ENCODE results near the gene RAB9B.

RAB9B gene

GRCh38 chrX:103806862-103807474 is 25.1 kb downstream of the RAB9B start:
- DNase-seq = peak; percentile 47

GRCh38 chrX:103805860-103806259 is 26.2 kb downstream of the RAB9B start:
- no peak for DNase-seq

GRCh38 chrX:103800318-103800717 is 31.7 kb downstream of the RAB9B start:
- peak; percentile 31 for DNase-seq

GRCh38 chrX:103797691-103798090 is 34.4 kb downstream of the RAB9B start:
- no peak for DNase-seq

GRCh38 chrX:103794119-103794518 is 37.9 kb downstream of the RAB9B start:
- DNase-seq = no peak

GRCh38 chrX:103793545-103793940 is 38.5 kb downstream of the RAB9B start:
- DNase-seq = no peak

- no peak for DNase-seq
Measured at GRCh38 chrX:103792916-103793544, 39.0 kb downstream of the RAB9B start.

GRCh38 chrX:103791826-103792485 is 40.1 kb downstream of the RAB9B start:
- DNase-seq = no peak

GRCh38 chrX:103791228-103791627 is 40.8 kb downstream of the RAB9B start:
- DNase-seq = no peak

- DNase-seq = no peak
Measured at GRCh38 chrX:103789004-103789403, 43.1 kb downstream of the RAB9B start.

- no peak for DNase-seq
Measured at GRCh38 chrX:103783971-103784370, 48.1 kb downstream of the RAB9B start.

GRCh38 chrX:103783196-103783595 is 48.9 kb downstream of the RAB9B start:
- DNase-seq = no peak

- DNase-seq = no peak
Measured at GRCh38 chrX:103782640-103783039, 49.4 kb downstream of the RAB9B start.

GRCh38 chrX:103781706-103782105 is 50.4 kb downstream of the RAB9B start:
- no peak for DNase-seq

GRCh38 chrX:103781062-103781402 is 51.0 kb downstream of the RAB9B start:
- no peak for DNase-seq

- no peak for DNase-seq
Measured at GRCh38 chrX:103780336-103781061, 51.6 kb downstream of the RAB9B start.

GRCh38 chrX:103779141-103779789 is 52.8 kb downstream of the RAB9B start:
- no peak for DNase-seq

GRCh38 chrX:103776546-103776945 is 55.5 kb downstream of the RAB9B start, which contains the start of gene PLP1:
Gene PLP1 (plus strand): TSS chrX:103776840. CDS start chrX:103776996, 156 bp downstream.
- no peak for DNase-seq

GRCh38 chrX:103774070-103774642 is 57.9 kb downstream of the RAB9B start:
- DNase-seq = no peak

- DNase-seq = no peak
Measured at GRCh38 chrX:103773445-103773844, 58.6 kb downstream of the RAB9B start.

Measured in activated CD4-positive, alpha-beta T cell treated with anti-CD3 and anti-CD28 coated beads, Interleukin-2, amount 50 U/mL, for 16 hours (primary cell).